ENCODE data around the gene RIMS3. TPM values are rescaled to one million over a fixed set of nuclear protein-coding genes. Genes with fewer than 3 reads are reported as not detected.

Gene RIMS3
- total and polyA plus RNA-seq, 2 experiments from 2014 or later = 1.4 to 1.6 TPM

GRCh38 chr1:40709100-40709801 is 43.8 kb upstream of the RIMS3 start:
- peak overlapping the region; percentile 82 for H3K4me2 ChIP-seq
- H4K20me1 ChIP-seq (ENCODE audit: insufficient read depth, poor library complexity, severe bottlenecking) = peaks cover 2% of the 10 kb centered on the region
- DNase-seq (ENCODE audit: low spot score) = peak; percentile 93
- no peaks in the 10 kb centered on the region for H3K9me3 ChIP-seq (ENCODE audit: low read depth)
- H3K4me3 ChIP-seq = peak overlapping the region; percentile 21
- 0% methylated on average over 10 of the region's 10 CpGs for WGBS (ENCODE audit: low lambda C conversion rate, missing lambda C conversion rate)
- no peaks in the 10 kb centered on the region for H3K27me3 ChIP-seq
- H3K4me1 ChIP-seq (ENCODE audit: insufficient read depth) = peaks cover 20% of the 10 kb centered on the region
- TF ChIP-seq EZH2phosphoT487 (IDR thresholded peaks at IDR 0.05; ENCODE audit: low read depth, severe bottlenecking, unreplicated experiment) = no peak
- TF ChIP-seq EZH2 (IDR thresholded peaks at IDR 0.05; ENCODE audit: borderline replicate concordance) = no peak
- no peak for TF ChIP-seq CTCF (IDR thresholded peaks at IDR 0.05; ENCODE audit: poor library complexity)
- no peak overlapping the region for H2AFZ ChIP-seq
- no peaks in the 10 kb centered on the region for H3K36me3 ChIP-seq (replicated peaks; ENCODE audit: insufficient read depth, low read depth)
- H3K27ac ChIP-seq = peak overlapping the region; percentile 54
- H3K79me2 ChIP-seq = peaks cover 93% of the 10 kb centered on the region
- no peaks in the 10 kb centered on the region for H3K9me2 ChIP-seq (replicated peaks; ENCODE audit: insufficient read depth)

DNA sequence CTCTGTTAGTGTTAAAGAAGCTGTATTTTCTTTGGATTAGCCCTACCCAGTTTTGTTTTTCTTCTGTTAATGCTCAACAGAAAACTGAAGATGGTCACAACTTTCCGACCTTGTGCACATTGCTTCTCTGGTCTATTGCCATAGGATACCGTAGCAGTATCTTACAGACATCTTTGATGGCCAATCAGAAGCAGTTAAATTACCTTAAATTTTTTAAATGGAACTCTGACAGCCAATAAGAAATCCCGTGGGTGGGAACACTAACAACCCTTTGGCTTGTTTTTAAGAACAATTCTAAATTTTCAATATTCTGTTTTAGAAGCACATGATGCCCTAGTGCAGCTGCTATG is 43.2 kb upstream of the RIMS3 start:
- 4% methylated on average over 3 of the region's 3 CpGs for WGBS (ENCODE audit: low lambda C conversion rate, missing lambda C conversion rate)
- TF ChIP-seq CTCF (IDR thresholded peaks at IDR 0.05; ENCODE audit: poor library complexity) (no peak), EZH2 (IDR thresholded peaks at IDR 0.05; ENCODE audit: borderline replicate concordance) (no peak), EZH2phosphoT487 (IDR thresholded peaks at IDR 0.05; ENCODE audit: low read depth, severe bottlenecking, unreplicated experiment) (no peak)
- no peaks in the 10 kb centered on the region for H3K9me2 ChIP-seq (replicated peaks; ENCODE audit: insufficient read depth)
- DNase-seq (ENCODE audit: low spot score) = peak; percentile 74
- H3K9me3 ChIP-seq (ENCODE audit: low read depth) = no peaks in the 10 kb centered on the region
- peaks cover 20% of the 10 kb centered on the region for H3K4me1 ChIP-seq (ENCODE audit: insufficient read depth)
- no peak overlapping the region for H2AFZ ChIP-seq
- H3K79me2 ChIP-seq = peaks cover 93% of the 10 kb centered on the region
- H3K27me3 ChIP-seq = no peaks in the 10 kb centered on the region
- no peak overlapping the region for H3K4me3 ChIP-seq
- peak overlapping the region; percentile 82 for H3K4me2 ChIP-seq
- H4K20me1 ChIP-seq (ENCODE audit: insufficient read depth, poor library complexity, severe bottlenecking) = peaks cover 2% of the 10 kb centered on the region
- H3K27ac ChIP-seq = peak overlapping the region; percentile 54
- H3K36me3 ChIP-seq (replicated peaks; ENCODE audit: insufficient read depth, low read depth) = no peaks in the 10 kb centered on the region

GRCh38 chr1:40706626-40707025 is 41.1 kb upstream of the RIMS3 start:
- H3K9me3 ChIP-seq (ENCODE audit: low read depth) = no peaks in the 10 kb centered on the region
- no peak for TF ChIP-seq EZH2 (IDR thresholded peaks at IDR 0.05; ENCODE audit: borderline replicate concordance)
- no peak for TF ChIP-seq CTCF (IDR thresholded peaks at IDR 0.05; ENCODE audit: poor library complexity)
- no peak for TF ChIP-seq EZH2phosphoT487 (IDR thresholded peaks at IDR 0.05; ENCODE audit: low read depth, severe bottlenecking, unreplicated experiment)
- H3K9me2 ChIP-seq (replicated peaks; ENCODE audit: insufficient read depth) = no peaks in the 10 kb centered on the region
- no peak overlapping the region for H3K27ac ChIP-seq
- no peak overlapping the region for H2AFZ ChIP-seq
- H3K4me1 ChIP-seq (ENCODE audit: insufficient read depth) = peaks cover 16% of the 10 kb centered on the region
- H3K36me3 ChIP-seq (replicated peaks; ENCODE audit: insufficient read depth, low read depth) = no peaks in the 10 kb centered on the region
- H4K20me1 ChIP-seq (ENCODE audit: insufficient read depth, poor library complexity, severe bottlenecking) = peaks cover 1% of the 10 kb centered on the region
- no peak overlapping the region for H3K4me3 ChIP-seq
- no peaks in the 10 kb centered on the region for H3K27me3 ChIP-seq
- no peak overlapping the region for H3K4me2 ChIP-seq
- DNase-seq (ENCODE audit: low spot score) = no peak
- H3K79me2 ChIP-seq = peaks cover 93% of the 10 kb centered on the region
- 97% methylated on average over 4 of the region's 4 CpGs for WGBS (ENCODE audit: low lambda C conversion rate, missing lambda C conversion rate)
